Measurements from ENCODE around the gene CACNG3.
A peak's percentile ranks its signal among the peaks of the same experiment; 100 is the strongest.
"Not testable (repeated sequence)": the region's sequence is repeated elsewhere in the genome, so short reads cannot be mapped to it uniquely, and the experiment has no call there.

Gene CACNG3

GRCh38 chr16:24255456-24256371, at the start of gene CACNG3:
Gene CACNG3, plus strand, starts transcription at chr16:24256335. Its CDS starts 420 bp downstream, at chr16:24256755.
- DNase-seq = peak; percentile 34

- DNase-seq = no peak
These were observed 49.2 kb upstream of the CACNG3 start for GRCh38 chr16:24206926-24207325.

- DNase-seq = no peak
These were observed 47.4 kb upstream of the CACNG3 start for GRCh38 chr16:24208710-24209109.

GRCh38 chr16:24214992-24215391, 41.1 kb upstream of the CACNG3 start:
- no peak for DNase-seq

GRCh38 chr16:24216961-24217360, 39.2 kb upstream of the CACNG3 start:
- DNase-seq = no peak

GRCh38 chr16:24217461-24217860, 38.7 kb upstream of the CACNG3 start:
- DNase-seq = no peak

GRCh38 chr16:24218299-24218698, 37.8 kb upstream of the CACNG3 start:
- no peak for DNase-seq

GRCh38 chr16:24221219-24221618, 34.9 kb upstream of the CACNG3 start:
- no peak for DNase-seq

GRCh38 chr16:24228514-24228913, 27.6 kb upstream of the CACNG3 start:
- DNase-seq = no peak

GRCh38 chr16:24232936-24233335, 23.2 kb upstream of the CACNG3 start:
- no peak for DNase-seq

GRCh38 chr16:24234737-24235136, 21.4 kb upstream of the CACNG3 start:
- no peak for DNase-seq

GRCh38 chr16:24235806-24236205, 20.3 kb upstream of the CACNG3 start:
- no peak for DNase-seq

GRCh38 chr16:24238846-24239245, 17.3 kb upstream of the CACNG3 start:
- not testable (repeated sequence) for DNase-seq

- DNase-seq = no peak
These were observed 9.1 kb upstream of the CACNG3 start for GRCh38 chr16:24246911-24247607.

GRCh38 chr16:24253192-24253591, 2.9 kb upstream of the CACNG3 start:
- DNase-seq = peak; percentile 60

GRCh38 chr16:24257958-24258357, 1.8 kb downstream of the CACNG3 start:
- no peak for DNase-seq

GRCh38 chr16:24258791-24259190, 2.7 kb downstream of the CACNG3 start:
- DNase-seq = no peak

GRCh38 chr16:24262816-24263215, 6.7 kb downstream of the CACNG3 start:
- no peak for DNase-seq

GRCh38 chr16:24270721-24271442, 14.7 kb downstream of the CACNG3 start:
- DNase-seq = no peak

GRCh38 chr16:24272379-24272778, 16.2 kb downstream of the CACNG3 start:
- DNase-seq = no peak

- no peak for DNase-seq
These were observed 17.5 kb downstream of the CACNG3 start for GRCh38 chr16:24273508-24274182.

GRCh38 chr16:24275413-24275812, 19.3 kb downstream of the CACNG3 start:
- DNase-seq = no peak

GRCh38 chr16:24279982-24280515, 23.9 kb downstream of the CACNG3 start:
- no peak for DNase-seq
